ENCODE data around the gene CSNK1E.
A peak's percentile ranks its signal among the peaks of the same experiment; 100 is the strongest.
"Not testable (repeated sequence)": the region's sequence is repeated elsewhere in the genome, so short reads cannot be mapped to it uniquely, and the experiment has no call there.

The CSNK1E gene

DNA sequence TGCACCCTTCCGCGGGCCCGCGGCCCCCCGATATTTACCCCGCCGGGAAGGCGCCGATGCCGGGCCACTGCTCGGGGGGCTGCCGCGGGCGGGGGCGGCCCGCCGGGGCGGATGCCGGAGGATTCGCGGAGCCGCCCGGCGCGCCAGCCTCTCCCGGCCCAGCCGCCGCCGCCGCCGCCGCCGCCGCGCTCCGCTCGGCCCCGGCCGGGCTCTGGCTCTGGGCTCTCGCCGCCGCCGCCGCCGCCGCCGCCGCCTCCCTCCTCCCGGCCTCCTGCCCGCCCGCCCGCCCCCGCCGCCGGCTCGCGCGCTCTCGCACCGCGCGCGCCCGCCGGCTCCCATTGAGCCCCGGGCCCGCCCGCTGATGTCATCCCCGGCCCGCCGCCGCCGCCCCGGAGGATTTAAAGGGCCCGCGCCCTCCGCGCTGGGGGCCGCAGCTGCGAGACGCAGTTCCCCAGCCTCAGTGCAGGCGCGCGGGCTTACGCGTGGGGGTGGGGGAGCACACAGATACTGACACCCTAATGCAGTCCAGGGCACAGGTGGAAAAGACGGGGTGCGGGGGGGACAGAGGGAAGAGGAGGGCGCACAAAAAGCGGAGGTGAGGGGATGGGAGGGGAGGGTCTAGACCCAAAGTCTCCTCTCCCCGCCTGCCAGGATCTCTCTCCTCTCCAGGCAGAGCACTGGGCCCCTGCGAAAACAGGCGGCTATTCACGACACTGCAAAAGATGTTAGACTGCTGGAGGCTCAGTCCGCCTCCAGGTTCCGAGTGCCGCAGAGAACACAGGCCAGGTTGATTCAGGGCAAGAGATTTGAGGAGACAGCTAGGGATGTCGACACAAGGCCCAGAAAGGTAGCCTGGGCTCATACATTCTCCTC lies at the start of gene CSNK1E:
CSNK1E (minus strand) TSS at position 312 of the 873 bp plus-strand sequence. CDS start 3,276 bp downstream, outside the sequence.
- TF ChIP-seq, protein P1, sequence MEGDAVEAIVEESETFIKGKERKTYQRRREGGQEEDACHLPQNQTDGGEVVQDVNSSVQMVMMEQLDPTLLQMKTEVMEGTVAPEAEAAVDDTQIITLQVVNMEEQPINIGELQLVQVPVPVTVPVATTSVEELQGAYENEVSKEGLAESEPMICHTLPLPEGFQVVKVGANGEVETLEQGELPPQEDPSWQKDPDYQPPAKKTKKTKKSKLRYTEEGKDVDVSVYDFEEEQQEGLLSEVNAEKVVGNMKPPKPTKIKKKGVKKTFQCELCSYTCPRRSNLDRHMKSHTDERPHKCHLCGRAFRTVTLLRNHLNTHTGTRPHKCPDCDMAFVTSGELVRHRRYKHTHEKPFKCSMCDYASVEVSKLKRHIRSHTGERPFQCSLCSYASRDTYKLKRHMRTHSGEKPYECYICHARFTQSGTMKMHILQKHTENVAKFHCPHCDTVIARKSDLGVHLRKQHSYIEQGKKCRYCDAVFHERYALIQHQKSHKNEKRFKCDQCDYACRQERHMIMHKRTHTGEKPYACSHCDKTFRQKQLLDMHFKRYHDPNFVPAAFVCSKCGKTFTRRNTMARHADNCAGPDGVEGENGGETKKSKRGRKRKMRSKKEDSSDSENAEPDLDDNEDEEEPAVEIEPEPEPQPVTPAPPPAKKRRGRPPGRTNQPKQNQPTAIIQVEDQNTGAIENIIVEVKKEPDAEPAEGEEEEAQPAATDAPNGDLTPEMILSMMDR (conservative IDR thresholded peaks at IDR 0.05; ENCODE audit: low read depth), result no peak
- peak; percentile 64 for DNase-seq (ENCODE audit: low spot score)
- ChIA-PET POLR2A (ENCODE audit: low non-redundant PET) (interaction anchor here (0.7 kb wide), 1 partner anchor 19 kb away, joined by 5 read pairs; no protein-coding TSS in a partner anchor), CTCF (interaction anchor here (0.5 to 1.2 kb wide), 2 partner anchors 19 to 20 kb away, joined by 3 to 4 read pairs; no protein-coding TSS in a partner anchor)
- peak within 1 kb of the TSS; percentile 100 for H3K27ac ChIP-seq

- CTCF ChIA-PET; DNase-seq (ENCODE audit: low spot score); POLR2A ChIA-PET (ENCODE audit: low non-redundant PET); H3K27ac ChIP-seq: not testable (repeated sequence)
Observed at GRCh38 chr22:38365829-38366228, 48.6 kb upstream of the CSNK1E start.

- H3K27ac ChIP-seq; CTCF ChIA-PET; POLR2A ChIA-PET (ENCODE audit: low non-redundant PET); DNase-seq (ENCODE audit: low spot score): not testable (repeated sequence)
Observed at GRCh38 chr22:38365174-38365573, 47.9 kb upstream of the CSNK1E start.

GRCh38 chr22:38360560-38360959 lies 43.3 kb upstream of the CSNK1E start:
- POLR2A ChIA-PET (ENCODE audit: low non-redundant PET); CTCF ChIA-PET; H3K27ac ChIP-seq; DNase-seq (ENCODE audit: low spot score): not testable (repeated sequence)

- DNase-seq (ENCODE audit: low spot score); POLR2A ChIA-PET (ENCODE audit: low non-redundant PET); CTCF ChIA-PET; H3K27ac ChIP-seq: not testable (repeated sequence)
Observed at GRCh38 chr22:38359817-38360216, 42.6 kb upstream of the CSNK1E start.

DNA sequence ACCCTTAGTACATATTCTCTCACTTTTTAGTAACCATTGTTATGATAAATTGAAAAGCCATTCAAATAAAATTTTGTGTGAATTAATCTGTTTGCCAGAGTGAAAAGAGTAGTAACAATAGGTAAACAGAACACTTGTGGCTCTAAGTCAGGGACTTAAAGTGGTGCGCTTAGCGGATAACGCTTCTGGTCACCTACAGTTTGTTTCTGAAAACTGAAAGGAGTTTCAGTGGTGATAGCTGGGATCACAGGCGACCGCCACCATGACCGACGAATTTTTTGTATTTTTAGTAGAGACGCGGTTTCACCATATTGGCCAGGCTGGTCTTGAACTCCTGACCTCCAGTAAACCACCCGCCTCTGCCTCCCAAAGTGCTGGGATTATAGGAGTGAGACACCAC lies 40.7 kb upstream of the CSNK1E start:
- POLR2A ChIA-PET (ENCODE audit: low non-redundant PET); CTCF ChIA-PET; DNase-seq (ENCODE audit: low spot score); H3K27ac ChIP-seq: not testable (repeated sequence)

DNA sequence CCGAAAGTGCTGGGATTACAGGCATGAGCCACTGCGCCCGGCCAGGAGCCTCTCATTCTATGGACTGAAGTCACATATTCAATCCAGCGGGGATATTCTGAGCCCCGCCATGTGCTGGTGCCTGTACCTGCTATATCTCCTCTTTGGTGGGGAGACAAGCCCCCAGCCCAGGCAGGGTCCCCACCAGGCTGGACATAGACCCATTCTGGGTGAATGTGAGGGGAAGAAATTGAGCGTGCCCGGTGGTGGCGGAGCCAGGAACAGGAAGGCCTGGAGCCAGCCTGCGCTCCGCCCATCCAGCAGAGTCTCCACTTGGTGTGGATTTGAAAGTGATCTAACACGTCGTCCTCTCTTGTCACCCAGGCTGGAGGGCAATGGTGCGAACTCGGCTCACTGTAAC lies 38.0 kb upstream of the CSNK1E start:
- peak overlapping the region; percentile 58; the same call in 1 of the 2 replicates for H3K27ac ChIP-seq
- no peak for DNase-seq (ENCODE audit: low spot score)
- TF ChIP-seq, protein P1 (conservative IDR thresholded peaks at IDR 0.05; ENCODE audit: low read depth), result no peak
- CTCF ChIA-PET, result no interaction called here
- POLR2A ChIA-PET (ENCODE audit: low non-redundant PET), result no interaction called here

DNA sequence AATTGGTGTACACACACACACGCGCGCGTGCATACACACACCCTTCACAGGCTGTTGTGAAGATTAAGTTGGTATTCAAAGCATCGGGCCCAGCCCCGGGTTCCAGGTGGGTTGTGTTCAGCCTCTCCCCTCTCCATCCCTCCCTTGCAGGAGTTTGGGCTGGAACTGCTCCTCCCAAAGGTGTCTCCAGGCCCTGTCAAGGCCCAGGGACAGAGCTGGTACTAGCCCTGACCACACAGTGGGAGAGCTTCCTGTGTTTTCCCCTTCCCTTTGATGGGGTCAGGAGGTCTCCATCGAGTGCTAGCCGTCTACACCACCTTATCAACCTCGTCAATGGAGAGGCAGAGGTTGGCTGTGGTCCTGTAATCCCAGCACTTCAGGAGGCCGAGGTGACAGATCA lies 36.5 kb upstream of the CSNK1E start:
- POLR2A ChIA-PET (ENCODE audit: low non-redundant PET), result no interaction called here
- TF ChIP-seq, protein P1 (conservative IDR thresholded peaks at IDR 0.05; ENCODE audit: low read depth), result no peak
- DNase-seq (ENCODE audit: low spot score), result no peak
- peak overlapping the region; percentile 58 for H3K27ac ChIP-seq
- CTCF ChIA-PET, result interaction anchor here (0.9 kb wide), 1 partner anchor 55 kb away, joined by 3 read pairs; no protein-coding TSS in a partner anchor

GRCh38 chr22:38353142-38353629 lies 36.0 kb upstream of the CSNK1E start:
- POLR2A ChIA-PET (ENCODE audit: low non-redundant PET), result no interaction called here
- DNase-seq (ENCODE audit: low spot score), result peak; percentile 62
- TF ChIP-seq, protein P1 (conservative IDR thresholded peaks at IDR 0.05; ENCODE audit: low read depth), result peak; percentile 98
- CTCF ChIA-PET, result interaction anchor here (1.0 kb wide), 1 partner anchor 301 kb away, joined by 3 read pairs; no protein-coding TSS in a partner anchor
- peak overlapping the region; percentile 58 for H3K27ac ChIP-seq
